SKM-1 (cell line): Measurements from ENCODE around the gene MIR17HG.
"Not testable (repeated sequence)": the region's sequence is repeated elsewhere in the genome, so short reads cannot be mapped to it uniquely, and the experiment has no call there.

Source experiments
- DNase-seq: peaks from one replicate; lab custom pipeline; 2025; ENCODE audit not compliant: unreplicated experiment; lab: John Stamatoyannopoulos, UW

Gene MIR17HG

GRCh38 chr13:91346850-91347201 is 661 bp upstream of the MIR17HG start:
- DNase-seq: no peak

DNA sequence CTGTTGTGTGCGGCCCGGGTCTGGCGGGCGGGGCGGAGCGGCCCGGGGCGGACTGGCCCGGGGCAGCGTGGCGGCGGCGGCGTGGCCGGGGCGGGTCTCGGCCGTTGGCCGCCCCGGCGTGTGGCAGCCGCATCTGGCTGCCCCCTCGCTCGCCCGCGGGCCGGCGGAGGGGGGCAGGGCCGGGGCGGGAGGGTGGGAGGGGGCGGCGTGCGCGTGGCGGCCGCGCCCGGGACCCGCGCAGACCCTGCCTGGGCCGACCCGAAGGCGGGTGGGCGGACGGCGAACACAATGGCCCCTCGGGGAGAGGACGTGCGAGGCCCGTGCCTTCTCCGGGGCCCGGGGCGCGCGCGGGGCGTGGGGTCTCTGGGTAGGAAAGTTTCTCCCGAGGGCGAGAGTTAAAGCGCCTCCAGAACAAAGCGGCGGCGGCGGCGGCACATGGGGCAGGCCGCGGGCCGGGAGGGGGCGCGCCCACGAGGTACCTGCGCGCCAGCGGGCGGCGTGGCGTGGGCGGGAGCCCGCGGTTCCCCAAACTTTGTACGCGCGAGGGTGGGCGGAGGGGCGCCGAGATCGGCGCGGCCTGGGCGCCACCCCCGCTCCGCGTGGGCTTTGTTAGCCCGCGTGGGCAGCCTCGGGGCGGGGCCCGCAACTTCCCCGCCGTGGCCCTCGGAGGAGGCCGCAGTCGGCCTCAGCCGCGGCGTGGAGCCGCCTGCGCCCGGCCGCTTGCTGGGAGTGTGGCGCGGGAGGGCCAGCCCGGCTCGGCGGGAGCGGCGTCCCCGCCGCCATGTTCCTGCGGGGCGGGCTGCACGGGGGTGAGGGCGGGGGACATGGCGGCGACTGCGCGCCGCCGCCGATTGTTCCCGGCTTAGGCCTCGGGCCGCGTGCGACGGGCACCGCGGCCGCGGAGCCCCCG is 764 bp downstream of the MIR17HG start:
- no peak for DNase-seq

- peak; percentile 72 for DNase-seq
Measured at GRCh38 chr13:91348906-91349435, 1.5 kb downstream of the MIR17HG start.

DNA sequence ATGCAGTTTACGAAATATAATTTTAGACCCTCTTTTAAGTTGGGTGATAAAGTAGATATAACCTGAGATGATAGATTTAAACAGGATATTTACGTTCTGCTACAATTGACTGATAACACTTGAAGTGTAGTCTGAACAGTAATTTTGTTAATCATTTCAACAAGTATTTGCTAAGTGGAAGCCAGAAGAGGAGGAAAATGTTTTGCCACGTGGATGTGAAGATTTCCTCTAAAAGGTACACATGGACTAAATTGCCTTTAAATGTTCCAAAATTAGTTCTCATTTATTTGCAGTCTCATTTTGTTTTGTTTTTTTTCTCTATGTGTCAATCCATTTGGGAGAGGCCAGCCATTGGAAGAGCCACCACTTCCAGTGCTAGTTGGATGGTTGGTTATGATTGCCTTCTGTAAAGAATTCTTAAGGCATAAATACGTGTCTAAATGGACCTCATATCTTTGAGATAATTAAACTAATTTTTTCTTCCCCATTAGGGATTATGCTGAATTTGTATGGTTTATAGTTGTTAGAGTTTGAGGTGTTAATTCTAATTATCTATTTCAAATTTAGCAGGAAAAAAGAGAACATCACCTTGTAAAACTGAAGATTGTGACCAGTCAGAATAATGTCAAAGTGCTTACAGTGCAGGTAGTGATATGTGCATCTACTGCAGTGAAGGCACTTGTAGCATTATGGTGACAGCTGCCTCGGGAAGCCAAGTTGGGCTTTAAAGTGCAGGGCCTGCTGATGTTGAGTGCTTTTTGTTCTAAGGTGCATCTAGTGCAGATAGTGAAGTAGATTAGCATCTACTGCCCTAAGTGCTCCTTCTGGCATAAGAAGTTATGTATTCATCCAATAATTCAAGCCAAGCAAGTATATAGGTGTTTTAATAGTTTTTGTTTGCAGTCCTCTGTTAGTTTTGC is 2.8 kb downstream of the MIR17HG start:
- DNase-seq: no peak

- DNase-seq: no peak
Measured at GRCh38 chr13:91351123-91351522, 3.6 kb downstream of the MIR17HG start.

DNA sequence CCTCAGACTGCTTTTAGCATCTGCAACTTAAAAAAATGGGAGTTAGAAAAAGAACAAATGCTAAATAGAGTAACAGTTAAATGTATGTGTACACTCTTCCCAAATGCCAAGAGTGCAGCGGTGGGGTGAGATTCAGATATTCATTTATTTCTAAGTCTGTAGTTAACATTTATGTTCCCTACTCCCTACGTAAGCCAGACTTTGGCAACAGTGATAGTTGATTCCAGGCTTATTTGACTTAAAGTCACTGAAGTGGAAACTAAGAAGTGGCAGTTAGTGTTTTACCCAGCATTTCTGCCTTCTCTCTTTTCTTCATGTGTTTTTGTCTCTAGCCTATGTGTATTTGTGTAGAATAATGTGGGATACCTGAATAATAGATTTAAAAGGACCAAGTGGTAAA is 4.5 kb downstream of the MIR17HG start:
- no peak for DNase-seq

DNA sequence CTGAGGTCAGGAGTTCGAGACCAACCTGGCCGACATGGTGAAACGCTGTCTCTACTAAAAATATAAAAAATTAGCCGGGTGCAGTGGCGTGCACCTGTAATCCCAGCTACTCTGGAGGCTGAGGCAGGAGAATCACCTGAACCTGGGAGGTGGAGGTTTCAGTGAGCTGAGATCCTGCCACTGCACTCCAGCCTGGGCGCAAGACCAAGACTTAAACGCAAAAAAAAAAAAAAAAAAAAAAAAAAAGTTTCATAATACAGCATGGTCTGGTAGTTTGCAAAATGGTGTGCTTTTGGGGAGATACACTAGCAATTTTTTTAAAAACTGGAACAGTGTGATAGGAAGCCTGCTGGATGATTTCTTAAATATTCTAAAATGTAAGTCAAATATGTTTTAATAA is 5.4 kb downstream of the MIR17HG start:
- DNase-seq: not testable (repeated sequence)

- no peak for DNase-seq
Measured at GRCh38 chr13:91353494-91353893, 6.0 kb downstream of the MIR17HG start.

- no peak for DNase-seq
Measured at GRCh38 chr13:91355099-91355825, 7.8 kb downstream of the MIR17HG start.

- no peak for DNase-seq
Measured at GRCh38 chr13:91355826-91356710, 8.6 kb downstream of the MIR17HG start.

DNA sequence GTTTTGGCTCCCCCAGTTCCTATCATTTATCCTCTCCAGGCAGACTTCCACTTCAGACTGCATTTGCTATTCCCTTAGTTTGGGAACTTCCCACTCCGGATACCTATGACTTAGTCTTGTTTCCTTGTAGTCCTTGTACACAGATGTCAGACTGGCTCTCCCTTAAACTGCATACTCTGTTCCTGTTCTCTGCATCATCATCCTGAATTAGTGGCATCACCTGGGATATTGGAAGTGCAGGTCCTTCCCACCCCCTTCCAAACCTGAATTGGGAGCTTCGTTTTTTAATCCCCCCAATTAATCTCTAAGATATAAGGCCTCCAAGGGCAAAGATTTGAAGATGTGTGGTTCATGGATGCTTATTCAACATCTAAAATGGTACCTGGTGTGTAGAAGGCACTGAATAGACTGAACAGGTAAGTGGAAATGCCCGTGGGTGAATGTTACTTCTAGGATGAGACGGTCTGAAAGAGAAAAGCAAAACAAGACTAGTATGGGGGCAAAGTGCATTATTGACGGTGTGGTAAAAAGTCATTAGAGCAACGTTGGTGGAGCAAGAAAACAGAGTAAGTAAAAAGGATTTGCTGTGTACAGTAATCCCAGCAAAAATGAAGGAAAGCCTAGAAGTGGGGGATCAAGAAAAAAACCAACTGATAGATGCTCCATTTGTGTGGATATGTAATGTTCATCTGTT is 9.6 kb downstream of the MIR17HG start:
- no peak for DNase-seq

DNA sequence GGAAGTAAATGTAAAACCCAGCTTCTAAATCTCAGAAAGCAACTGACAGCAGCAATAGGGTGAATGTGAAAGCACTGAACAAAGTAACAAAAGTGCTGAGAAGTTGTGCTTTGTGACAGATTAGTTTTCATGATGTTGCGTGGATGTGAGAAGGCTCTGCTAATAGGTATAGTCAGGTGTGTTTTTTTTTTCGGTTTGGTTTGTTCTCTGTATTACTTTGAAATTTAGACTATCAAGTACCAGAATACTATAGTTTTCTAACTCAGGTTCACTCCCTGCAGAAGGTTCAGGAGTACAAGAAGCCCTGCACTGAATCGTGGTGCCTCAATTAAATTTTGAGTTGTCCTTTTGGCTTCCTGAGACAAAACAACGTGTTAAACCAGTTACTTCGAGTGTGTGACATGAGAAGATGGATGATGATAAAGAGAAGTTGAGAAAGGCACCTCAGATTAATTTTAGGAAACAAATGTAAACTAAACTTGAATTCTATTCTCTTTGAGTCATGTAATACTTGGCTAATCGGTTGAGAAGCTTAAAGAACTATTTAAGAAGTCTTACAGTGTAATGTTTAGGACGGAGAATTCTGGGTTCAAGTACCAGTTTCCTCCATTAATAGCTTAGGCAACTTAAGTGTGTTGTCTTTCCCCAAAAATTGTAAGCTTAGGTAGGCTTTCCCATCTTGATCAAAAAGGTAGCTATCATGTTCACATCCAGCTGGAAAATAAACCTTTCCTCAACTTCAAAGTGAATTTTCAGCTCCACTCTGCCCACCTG is 10.3 kb downstream of the MIR17HG start:
- DNase-seq: no peak

GRCh38 chr13:91358387-91358782 is 10.9 kb downstream of the MIR17HG start:
- DNase-seq: no peak

- no peak for DNase-seq
Measured at GRCh38 chr13:91359111-91359510, 11.6 kb downstream of the MIR17HG start.

GRCh38 chr13:91359631-91360030 is 12.1 kb downstream of the MIR17HG start:
- DNase-seq: no peak

DNA sequence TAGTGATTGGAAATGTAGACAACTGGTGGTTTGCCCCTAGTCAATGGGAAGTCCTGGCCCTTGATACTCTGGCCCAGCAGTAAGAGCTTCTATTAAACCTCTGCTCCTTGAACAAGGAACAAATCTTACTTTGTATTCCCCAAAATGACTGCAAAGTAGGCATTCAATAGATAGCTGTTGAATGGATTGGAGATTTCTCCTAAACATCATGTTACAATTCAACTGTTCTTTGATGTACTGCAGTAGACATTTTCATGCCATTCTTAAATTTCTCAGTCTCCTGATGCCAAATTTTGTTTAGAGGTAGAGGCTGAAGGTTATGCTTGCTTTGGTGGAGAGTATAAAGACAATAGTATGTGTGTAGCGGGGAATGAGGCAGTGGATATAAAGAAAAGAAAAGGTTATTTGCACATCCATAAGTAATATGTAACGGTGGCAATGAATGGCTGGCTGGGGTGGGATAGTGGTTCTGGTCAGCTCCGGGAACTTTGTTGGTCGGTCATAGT is 12.8 kb downstream of the MIR17HG start:
- no peak for DNase-seq

DNA sequence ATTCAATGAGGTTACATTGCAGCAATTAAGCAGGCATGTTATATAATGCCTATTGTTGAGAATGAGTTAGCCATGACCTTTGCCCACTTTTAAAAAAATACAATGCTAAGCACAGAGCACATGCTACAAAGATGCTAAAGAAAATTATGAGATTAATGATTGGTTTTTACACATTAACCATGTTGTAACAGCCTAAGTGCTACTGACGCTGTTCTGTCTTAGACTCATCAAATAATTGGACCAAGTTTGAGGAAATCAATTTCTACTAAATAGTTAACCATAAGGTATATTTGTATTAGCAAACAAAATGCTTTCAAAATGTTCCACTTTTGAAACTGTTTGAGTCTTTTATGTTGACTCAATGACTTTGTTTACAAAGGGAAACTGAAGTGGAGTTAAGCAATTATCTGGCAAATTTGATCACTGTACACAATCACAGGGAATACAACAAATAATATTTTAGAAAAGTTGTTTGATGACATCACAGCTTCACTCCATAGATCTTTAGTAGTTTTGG is 14.3 kb downstream of the MIR17HG start:
- DNase-seq: no peak

GRCh38 chr13:91362908-91363307 is 15.4 kb downstream of the MIR17HG start:
- DNase-seq: no peak
